OCI-M2 (cell line): ENCODE results near the gene ACVR1B.

Source experiments
- DNase-seq: peaks from one replicate; lab custom pipeline; 2025; ENCODE audit not compliant: unreplicated experiment; lab: John Stamatoyannopoulos, UW

ACVR1B gene

GRCh38 chr12:51917041-51917590, 34.4 kb upstream of the ACVR1B start:
- DNase-seq: no peak

DNA sequence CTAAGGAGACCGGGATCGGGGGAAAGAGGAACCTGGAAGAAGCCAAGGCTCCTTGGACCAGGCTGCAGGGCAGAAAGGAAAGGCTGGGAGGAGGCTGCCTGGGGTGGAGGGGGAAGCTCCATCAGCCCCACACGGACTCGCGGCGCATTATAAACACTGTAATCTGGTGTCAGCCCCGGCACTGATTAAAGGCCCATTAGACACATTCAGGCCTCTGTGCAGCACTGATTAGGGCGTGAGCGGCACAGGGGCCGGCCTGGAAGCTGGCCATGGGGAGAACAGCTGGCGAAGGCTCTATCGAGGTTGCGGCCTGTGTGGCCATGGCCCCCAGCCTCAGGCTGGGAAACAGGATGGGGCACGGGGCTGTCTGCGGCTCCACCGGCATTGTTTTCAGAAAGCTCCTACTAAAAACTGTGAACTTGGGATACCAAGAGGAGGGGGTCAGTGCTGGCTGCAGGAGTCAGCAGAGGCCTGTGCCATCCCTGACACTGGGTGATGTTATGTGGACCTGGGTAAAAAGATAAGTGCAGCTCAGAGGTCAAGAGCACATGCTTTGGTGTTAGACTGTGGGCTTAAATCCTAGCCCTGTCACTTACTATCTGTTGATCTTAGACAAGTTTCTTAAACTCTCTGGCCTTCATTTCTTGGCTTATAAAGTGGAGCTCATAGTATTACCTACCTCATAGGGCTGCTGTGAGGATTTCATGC, 33.6 kb upstream of the ACVR1B start:
- DNase-seq: no peak

DNA sequence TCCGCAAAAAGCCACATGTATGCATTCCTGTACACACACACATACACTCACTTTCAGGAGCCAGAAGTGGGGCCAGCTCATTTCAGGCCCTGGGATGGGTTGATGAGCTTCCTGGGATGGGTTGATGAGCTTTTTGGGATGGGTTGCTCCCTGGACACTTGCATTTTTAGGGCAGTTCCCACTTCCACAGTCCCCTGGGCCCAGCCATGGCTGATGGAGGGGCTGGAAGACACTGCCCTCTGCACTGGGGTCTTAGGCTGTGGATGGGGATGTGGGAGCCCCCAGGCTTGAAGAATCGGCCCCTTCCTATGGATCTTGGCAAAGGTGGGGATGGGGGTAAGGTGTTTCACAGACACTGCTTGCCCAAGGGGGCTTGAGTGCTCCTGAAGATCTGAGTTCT, 31.5 kb upstream of the ACVR1B start:
- DNase-seq: no peak

- no peak for DNase-seq
Measured at GRCh38 chr12:51921017-51921725, 30.3 kb upstream of the ACVR1B start.

DNA sequence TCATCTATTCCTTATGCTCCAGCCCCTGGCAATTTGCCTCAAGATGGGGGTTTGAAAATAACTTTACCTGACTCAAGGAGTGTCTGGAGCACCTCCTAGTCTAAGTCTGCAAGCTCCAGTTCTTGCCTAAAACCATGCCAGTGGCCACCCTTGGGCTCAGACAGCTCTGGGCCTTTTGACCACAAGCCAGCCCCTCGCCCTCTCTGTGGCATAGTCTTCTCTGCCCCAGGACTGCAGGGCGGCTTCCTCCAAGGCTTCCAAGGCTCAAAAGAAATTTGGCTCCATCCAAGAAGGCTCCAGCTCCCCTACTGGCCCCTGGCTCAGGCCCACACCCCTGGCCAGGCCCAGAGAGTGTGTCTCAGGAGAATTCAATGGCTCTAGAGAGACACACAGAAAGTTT, 29.4 kb upstream of the ACVR1B start:
- no peak for DNase-seq

GRCh38 chr12:51922762-51923505, 28.6 kb upstream of the ACVR1B start:
- no peak for DNase-seq

DNA sequence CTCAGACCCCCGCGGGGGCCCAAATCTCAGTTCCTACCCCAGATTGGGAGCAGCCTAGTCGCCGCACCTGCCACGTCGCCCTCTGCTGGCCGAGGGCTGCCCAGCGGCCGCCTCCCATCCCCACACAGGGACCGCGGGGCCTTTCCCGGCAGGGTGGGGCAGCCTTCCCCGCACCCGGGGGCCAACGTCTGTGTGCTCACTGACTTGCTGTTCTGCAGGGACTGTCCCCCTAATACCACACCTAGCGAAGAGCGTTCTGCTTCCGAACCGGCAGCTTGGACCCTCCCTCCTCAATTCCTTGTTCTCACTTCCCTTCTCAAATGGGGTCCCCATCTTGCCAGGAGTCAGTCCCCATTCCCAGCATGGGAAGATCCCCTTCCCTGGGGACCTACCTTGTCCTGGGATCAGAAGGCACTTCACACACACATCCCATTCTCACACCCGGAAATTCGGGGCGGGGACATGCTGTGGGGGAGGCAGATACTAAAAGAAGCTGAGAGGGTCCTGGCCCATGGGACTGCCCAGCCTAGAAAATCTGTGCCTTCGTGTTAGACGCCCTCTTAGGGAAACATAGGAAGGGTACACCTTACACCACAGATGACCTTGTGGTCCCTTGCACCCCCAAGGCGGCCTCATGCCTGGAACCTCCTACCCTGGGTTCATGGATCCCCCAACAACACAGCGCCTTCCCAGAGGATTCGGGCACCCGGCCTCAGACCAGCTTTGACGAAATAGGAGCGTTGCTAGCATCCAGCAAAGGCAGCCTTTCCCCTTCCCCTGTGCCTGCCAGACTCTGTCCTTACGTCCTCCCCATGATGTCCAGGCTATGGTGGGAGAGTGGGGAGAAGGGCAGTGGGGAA, 27.8 kb upstream of the ACVR1B start:
- DNase-seq: no peak

DNA sequence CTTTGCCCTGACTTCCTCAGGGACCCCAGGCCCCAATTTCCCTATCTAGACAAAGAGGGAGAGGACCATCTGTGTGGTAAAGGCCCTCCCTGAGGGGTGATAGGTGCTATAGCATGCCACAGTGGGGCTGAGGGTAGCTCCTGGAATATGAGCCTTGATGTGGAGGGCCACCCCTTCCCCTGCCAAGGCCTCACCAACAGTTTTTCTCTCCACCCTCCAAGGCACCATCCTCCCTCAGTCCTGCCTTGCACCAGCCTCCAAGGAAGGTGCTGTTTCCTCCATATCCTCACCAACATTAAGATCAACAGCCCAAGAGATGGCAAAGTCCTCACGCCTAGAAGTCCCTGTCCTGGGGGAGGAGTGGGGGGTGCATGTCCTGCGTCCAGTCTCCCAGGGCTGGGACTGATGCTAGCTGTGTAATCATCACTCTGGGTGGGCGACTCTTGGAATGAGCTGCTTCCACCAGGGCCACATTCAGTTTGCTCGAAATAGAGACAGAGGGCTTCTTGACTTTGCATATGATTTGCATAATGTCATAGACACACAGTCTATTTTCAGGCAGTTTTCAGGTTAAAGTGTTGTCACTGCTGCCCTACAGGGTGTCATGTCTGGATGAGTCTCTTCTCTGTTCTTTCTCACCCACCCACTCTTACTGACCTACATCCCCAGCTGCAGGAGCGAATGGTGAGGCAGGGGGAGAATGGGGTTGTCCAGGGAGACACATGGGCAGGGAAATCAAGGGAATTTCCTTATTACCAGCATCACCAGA, 26.8 kb upstream of the ACVR1B start:
- DNase-seq: no peak

- no peak for DNase-seq
Measured at GRCh38 chr12:51925346-51926063, 26.0 kb upstream of the ACVR1B start.

GRCh38 chr12:51926064-51926632, 25.4 kb upstream of the ACVR1B start:
- DNase-seq: no peak

DNA sequence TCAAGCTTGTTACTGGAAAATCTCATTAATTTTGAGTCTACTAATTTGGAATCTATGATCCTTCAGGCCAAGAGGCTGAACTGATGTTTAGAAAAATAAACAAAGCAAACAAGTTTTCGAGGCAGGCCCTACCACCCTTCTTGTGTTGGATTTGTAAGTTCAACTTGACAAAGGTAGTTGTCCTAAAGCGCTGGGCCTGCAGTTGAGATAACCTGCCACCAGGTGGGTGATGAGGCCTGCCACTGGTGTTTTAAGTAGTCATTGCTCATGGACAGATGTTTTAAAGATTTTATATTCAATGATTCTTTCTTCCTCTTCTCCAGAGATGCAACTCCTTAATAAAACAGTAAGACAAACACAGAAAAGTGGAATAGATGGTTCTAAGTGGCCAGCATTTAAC, 24.8 kb upstream of the ACVR1B start:
- no peak for DNase-seq

- DNase-seq: no peak
Measured at GRCh38 chr12:51932218-51933076, 19.1 kb upstream of the ACVR1B start.

DNA sequence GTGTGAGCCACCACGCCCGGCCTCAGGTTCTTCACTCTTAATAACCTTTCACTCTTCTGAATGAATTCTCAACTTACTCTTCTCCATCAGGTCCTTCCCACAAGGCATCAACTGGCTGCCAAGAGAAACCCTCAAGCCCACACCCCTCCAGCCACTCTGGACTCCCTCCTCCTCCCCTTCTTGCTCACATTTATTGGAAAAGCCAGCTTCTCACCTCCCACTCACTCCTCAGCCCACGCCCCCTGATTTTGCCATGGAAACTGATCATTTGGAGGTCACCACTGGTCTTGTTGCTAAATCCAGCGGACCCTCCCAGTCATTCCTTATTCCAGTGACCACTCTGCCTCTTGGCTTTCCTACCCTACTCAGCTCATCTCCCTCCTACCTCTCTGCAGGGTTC, 17.4 kb upstream of the ACVR1B start:
- no peak for DNase-seq

DNA sequence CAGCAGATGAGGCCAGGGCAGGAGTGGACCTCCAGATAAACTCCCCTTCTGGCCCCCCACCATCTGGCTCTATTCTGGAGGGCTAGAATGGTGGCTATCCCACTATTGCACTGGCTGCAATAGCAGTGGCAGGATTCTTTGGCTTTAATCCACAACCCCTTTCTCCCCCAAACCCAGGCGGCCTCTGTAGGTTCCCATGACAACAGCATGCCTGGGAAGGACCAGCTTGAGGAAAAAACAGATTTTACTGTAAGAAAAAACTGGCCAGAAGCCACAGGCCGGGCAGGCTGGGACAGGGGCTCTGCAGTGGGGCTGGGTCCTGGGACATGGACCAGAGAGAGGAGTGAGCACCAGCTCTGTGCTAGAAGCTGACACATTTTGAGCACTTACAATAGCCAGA, 13.6 kb upstream of the ACVR1B start:
- no peak for DNase-seq

DNA sequence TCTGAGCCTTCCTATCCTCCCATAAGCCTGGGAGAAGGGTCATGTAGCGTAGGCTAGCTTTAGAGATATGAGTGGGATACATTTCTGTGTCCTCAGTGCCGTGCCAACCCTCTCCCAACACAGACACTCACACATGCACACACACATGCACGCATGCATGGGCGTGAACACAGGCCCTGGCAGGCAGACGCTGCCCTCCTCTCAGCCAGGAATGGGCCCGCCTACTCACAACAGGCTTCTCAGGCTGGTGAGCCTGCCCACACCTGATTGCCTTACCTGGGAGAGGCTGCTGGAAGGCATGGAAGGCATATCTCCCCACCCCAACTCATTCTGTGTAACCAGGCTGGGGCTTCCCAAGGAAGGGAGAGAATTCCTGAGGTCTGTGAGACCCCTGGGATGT, 12.8 kb upstream of the ACVR1B start:
- DNase-seq: no peak

DNA sequence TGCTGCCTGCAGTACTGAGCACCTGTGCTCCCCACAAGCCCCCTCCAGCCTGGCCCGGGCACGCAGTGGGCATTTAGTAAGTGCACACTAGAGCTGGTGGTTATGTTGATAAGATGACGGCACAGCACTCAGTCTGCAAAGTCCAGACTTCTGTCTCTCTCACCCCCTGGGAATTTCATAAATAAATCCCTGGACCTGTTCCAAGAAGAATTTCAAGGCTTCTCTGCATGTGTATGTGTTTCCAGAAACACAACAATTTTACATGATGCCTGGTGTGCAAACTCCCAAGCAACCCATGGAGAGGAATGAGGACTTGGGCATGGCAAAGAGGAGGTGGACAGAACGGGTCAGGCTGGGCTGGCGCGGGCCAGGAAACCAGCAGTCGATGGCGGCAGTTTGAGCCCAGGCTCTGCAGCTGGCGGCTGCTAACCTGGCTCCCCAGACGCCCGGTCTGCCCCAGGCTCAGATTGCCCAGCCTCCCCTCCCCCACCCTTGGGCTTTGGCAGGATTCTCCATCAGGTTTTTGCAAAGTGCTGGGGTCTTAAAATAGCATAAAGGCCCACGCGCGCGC, 10.4 kb upstream of the ACVR1B start:
- DNase-seq: no peak

DNA sequence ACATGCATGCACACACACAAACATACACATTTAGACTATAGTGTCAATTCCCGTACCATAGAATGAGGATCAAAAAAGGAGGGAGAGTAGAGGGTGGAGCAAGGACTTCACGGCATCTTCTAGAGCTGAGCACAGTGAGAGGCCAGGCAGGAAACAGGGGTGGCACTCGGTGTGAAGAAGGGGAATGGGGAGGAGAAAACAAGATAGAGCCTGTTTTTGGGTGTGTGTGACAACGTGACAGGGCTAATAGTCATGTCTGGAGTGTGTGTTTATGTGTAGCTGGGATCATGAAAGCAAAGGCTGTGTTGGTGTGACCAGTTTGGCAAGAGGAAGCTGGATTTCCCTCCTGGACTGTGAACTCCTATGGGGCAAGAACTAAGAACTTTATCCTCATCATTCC, 9.9 kb upstream of the ACVR1B start:
- DNase-seq: no peak

DNA sequence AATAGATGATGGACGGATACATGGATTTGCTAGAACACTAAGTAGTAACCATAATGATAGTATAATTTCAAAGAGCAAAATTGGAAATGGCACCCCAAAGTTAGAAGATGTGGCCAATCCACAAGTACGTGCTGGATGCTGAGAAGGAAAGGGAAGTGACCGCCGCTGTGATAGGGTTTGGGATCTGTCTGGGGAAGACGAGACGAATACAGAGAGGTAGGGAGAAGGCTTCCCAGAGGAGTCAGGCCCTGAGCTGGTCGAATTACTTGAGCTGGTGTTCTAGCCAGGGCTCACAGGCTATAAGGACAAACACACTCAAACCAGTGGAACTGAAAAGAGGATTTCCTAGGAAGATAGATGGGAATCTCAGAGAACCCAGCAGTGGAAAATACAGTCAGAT, 9.4 kb upstream of the ACVR1B start:
- DNase-seq: no peak
